ENCODE measurements around the gene RBAK. TPM values are rescaled to one million over a fixed set of nuclear protein-coding genes. Genes with fewer than 3 reads are reported as not detected.
"Not testable (repeated sequence)": the region's sequence is repeated elsewhere in the genome, so short reads cannot be mapped to it uniquely, and the experiment has no call there.

RBAK gene
- polyA plus RNA-seq, 1 experiment, result 6.1 TPM

DNA sequence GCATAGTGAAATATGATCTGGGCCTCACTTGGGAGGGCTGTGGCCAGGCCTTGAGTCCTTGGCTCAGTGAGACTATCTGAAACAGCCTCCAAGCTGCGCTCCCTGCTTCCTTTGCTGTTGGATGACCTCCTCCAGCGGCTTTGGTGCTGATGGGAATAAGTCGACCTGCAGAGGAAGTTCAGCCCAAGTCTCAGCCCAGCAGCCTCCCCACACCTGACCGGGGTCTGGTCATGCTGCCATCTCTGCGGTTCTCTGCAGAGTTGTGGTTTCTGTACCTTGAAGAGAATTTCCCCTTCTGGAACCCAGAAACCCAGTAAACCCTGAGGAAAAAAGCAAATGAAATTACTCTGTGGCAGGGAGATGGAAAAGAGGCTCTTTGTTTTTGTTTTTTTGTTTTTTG lies 4.6 kb upstream of the RBAK start:
- H3K9me3 ChIP-seq (ENCODE audit: control insufficient read depth, insufficient read depth, low read length), result peaks cover 3% of the 10 kb centered on the region; the same call in 1 of the 2 replicates
- CTCF ChIA-PET, result no interaction called here
- no peak for DNase-seq (ENCODE audit: low read depth, low spot score)
- no peak overlapping the region for H3K4me3 ChIP-seq (ENCODE audit: low read depth, low read length)
- H3K27ac ChIP-seq (ENCODE audit: low read depth, low read length), result no peak overlapping the region
- POLR2A ChIA-PET, result no interaction called here
- TF ChIP-seq, protein P1, sequence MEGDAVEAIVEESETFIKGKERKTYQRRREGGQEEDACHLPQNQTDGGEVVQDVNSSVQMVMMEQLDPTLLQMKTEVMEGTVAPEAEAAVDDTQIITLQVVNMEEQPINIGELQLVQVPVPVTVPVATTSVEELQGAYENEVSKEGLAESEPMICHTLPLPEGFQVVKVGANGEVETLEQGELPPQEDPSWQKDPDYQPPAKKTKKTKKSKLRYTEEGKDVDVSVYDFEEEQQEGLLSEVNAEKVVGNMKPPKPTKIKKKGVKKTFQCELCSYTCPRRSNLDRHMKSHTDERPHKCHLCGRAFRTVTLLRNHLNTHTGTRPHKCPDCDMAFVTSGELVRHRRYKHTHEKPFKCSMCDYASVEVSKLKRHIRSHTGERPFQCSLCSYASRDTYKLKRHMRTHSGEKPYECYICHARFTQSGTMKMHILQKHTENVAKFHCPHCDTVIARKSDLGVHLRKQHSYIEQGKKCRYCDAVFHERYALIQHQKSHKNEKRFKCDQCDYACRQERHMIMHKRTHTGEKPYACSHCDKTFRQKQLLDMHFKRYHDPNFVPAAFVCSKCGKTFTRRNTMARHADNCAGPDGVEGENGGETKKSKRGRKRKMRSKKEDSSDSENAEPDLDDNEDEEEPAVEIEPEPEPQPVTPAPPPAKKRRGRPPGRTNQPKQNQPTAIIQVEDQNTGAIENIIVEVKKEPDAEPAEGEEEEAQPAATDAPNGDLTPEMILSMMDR (IDR thresholded peaks at IDR 0.05; ENCODE audit: low read depth, low read length), result no peak
- H3K27me3 ChIP-seq (ENCODE audit: control insufficient read depth, insufficient read depth, low read length), result no peaks in the 10 kb centered on the region

DNA sequence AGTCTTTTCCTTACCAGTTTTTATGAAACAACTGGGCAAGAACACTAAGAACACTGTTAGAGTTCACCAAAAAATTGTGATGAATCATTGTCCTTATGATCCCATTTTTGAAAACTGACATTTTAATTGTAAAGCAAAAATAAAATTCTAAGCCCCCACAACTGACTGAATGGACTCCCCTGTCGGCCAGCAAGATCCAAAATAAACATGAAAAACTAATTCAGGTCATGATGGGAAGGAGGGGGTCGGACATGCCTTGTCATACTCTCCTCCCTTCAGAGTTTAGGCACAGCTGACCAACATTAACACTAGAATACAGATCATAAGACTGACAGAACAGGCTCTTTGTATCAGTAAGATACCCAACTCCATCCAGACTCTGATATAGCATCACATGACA lies 2.0 kb upstream of the RBAK start:
- Histone ChIP-seq H3K27me3 (ENCODE audit: control insufficient read depth, insufficient read depth, low read length) (no peaks in the 10 kb centered on the region), H3K9me3 (ENCODE audit: control insufficient read depth, insufficient read depth, low read length) (peaks cover 3% of the 10 kb centered on the region; the same call in 1 of the 2 replicates), H3K27ac (ENCODE audit: low read depth, low read length) (no peak overlapping the region), H3K4me3 (ENCODE audit: low read depth, low read length) (no peak overlapping the region)
- DNase-seq (ENCODE audit: low read depth, low spot score), result no peak
- ChIA-PET CTCF (interaction anchor here (0.6 kb wide), 1 partner anchor 26 kb away, joined by 4 read pairs; no protein-coding TSS in a partner anchor), POLR2A (no interaction called here)
- TF ChIP-seq, protein P1 (IDR thresholded peaks at IDR 0.05; ENCODE audit: low read depth, low read length), result no peak

DNA sequence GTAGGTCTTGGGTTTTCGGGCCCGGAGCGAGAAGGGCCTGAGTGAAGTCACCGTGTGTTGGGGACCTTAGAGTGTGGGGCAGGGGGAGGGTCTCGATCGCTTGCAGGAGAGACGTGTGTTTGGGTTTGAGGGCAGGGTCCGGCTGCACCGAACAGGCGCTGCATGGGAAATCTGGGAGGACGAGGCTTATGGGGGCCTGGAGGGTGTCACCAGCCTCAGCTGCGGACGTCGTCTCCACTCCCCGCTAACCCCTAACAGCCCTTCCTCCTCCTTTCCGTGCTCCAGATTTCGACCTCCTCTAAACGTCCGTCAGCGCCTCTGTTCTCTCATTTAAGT lies 705 bp downstream of the RBAK start:
- Histone ChIP-seq H3K4me3 (ENCODE audit: low read depth, low read length) (peak overlapping the region; percentile 73), H3K27ac (ENCODE audit: low read depth, low read length) (peak overlapping the region; percentile 31)
- POLR2A ChIA-PET; H3K27me3 ChIP-seq (ENCODE audit: control insufficient read depth, insufficient read depth, low read length); DNase-seq (ENCODE audit: low read depth, low spot score); CTCF ChIA-PET; H3K9me3 ChIP-seq (ENCODE audit: control insufficient read depth, insufficient read depth, low read length): not testable (repeated sequence)

DNA sequence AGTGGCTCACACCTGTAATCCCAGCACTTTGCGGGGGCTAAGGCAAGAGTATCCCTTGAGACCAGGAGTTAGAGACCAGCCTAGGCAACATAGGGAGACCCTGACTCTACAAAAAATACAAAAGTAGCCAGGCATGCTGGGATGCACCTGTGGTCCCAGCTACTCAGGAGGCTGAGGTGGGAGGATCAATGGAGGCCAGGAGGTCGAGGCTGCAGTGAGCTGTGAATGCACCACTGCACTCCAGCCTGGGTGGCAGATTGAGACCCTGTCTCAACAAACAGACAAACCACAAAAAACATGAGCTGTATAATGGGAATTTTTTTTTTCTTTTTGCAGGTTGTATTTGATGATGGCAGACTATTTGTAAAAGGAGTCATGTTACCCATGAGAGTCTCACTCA lies 1.5 kb downstream of the RBAK start:
- H3K27ac ChIP-seq (ENCODE audit: low read depth, low read length); H3K27me3 ChIP-seq (ENCODE audit: control insufficient read depth, insufficient read depth, low read length); DNase-seq (ENCODE audit: low read depth, low spot score); POLR2A ChIA-PET; H3K9me3 ChIP-seq (ENCODE audit: control insufficient read depth, insufficient read depth, low read length); H3K4me3 ChIP-seq (ENCODE audit: low read depth, low read length): not testable (repeated sequence)
- CTCF ChIA-PET, result interaction anchor here (0.7 kb wide), 1 partner anchor 334 kb away, joined by 6 read pairs; no protein-coding TSS in a partner anchor

DNA sequence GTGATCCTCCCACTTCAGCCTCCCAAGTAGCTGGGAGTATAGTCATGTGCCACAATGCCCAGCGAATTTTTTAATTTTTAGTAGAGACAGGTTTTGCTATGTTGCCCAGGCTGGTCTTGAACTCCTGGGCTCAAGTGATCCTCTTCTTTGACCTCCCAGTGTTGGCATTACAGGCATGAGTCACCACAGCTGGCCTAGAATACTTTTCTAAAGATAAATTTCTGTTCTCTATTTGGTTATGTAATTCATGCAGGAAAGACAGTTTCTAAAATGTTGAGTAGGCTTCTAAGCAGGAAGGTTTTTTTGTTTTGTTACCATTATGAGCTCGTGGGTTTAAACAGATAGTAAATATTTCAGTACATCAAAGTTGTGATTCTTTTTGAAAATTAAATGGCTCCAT lies 5.0 kb downstream of the RBAK start:
- H3K4me3 ChIP-seq (ENCODE audit: low read depth, low read length), result no peak overlapping the region
- POLR2A ChIA-PET, result no interaction called here

DNA sequence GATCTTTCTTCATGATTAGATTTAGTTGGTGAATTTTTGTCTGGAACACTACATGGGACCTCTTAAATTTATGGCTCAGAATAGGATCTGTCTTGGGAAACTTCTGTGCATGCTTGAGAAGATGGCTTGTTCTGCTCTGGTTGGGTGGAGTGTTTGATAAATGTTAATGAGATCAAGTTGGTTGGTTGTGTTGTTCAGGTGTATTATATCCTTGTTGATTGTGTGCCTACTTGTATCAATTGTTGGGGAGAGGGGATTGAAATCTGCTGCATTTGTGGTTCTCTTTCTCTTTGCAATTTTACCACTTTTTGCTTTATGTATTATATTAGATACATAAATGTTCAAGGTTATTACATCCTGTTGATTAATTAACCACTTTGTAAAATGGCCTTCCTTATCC lies 6.1 kb downstream of the RBAK start:
- POLR2A ChIA-PET; DNase-seq (ENCODE audit: low read depth, low spot score); H3K27me3 ChIP-seq (ENCODE audit: control insufficient read depth, insufficient read depth, low read length); CTCF ChIA-PET; H3K27ac ChIP-seq (ENCODE audit: low read depth, low read length); H3K4me3 ChIP-seq (ENCODE audit: low read depth, low read length): not testable (repeated sequence)
- peaks cover 13% of the 10 kb centered on the region for H3K9me3 ChIP-seq (ENCODE audit: control insufficient read depth, insufficient read depth, low read length)

More for the DNA sequence above, 5.0 kb downstream of the RBAK start:
- CTCF ChIA-PET, result no interaction called here
- Histone ChIP-seq H3K27ac (ENCODE audit: low read depth, low read length) (no peak overlapping the region), H3K9me3 (ENCODE audit: control insufficient read depth, insufficient read depth, low read length) (peaks cover 13% of the 10 kb centered on the region), H3K27me3 (ENCODE audit: control insufficient read depth, insufficient read depth, low read length) (no peaks in the 10 kb centered on the region)
- DNase-seq (ENCODE audit: low read depth, low spot score), result no peak
- TF ChIP-seq, protein P1 (IDR thresholded peaks at IDR 0.05; ENCODE audit: low read depth, low read length), result no peak

DNA sequence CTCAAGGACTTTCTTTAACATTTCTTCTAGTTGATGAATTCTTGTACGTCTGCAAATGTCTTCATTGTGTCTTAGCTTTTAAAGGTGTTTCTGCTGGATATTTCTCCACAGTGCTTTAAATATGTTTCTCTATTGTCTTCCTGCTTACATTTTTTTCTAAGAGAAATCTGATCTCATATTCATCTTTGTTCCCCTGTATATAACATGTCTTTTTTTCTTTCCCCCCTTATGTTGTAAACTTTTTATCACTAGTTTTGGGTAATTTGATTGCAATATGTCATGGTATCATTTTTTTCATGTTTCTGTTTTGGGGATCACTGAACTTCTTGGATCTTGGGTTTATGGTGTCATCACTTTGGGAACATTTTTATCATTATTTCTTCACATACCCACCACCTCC lies 7.5 kb downstream of the RBAK start:
- CTCF ChIA-PET, result interaction anchor here (0.9 kb wide), 1 partner anchor 32 kb away, joined by 4 read pairs; no protein-coding TSS in a partner anchor
- TF ChIP-seq, protein P1 (IDR thresholded peaks at IDR 0.05; ENCODE audit: low read depth, low read length), result no peak
- POLR2A ChIA-PET, result no interaction called here
- no peak for DNase-seq (ENCODE audit: low read depth, low spot score)
- Histone ChIP-seq H3K27ac (ENCODE audit: low read depth, low read length) (no peak overlapping the region), H3K9me3 (ENCODE audit: control insufficient read depth, insufficient read depth, low read length) (peaks cover 13% of the 10 kb centered on the region), H3K27me3 (ENCODE audit: control insufficient read depth, insufficient read depth, low read length) (no peaks in the 10 kb centered on the region), H3K4me3 (ENCODE audit: low read depth, low read length) (no peak overlapping the region)
